GM20431 (cell line): ENCODE data around the gene FRMPD2.

ENCODE experiments used
- in situ Hi-C: fragments of 300-500 bp; cut with MseI, MboI; formaldehyde crosslinking; loops from one replicate; pipeline ENCODE4 v1.15.0; 2020; ENCODE audit warnings: low sequenced_read_pairs; ENCODE audit not compliant: unreplicated experiment

FRMPD2 gene

GRCh38 chr10:48274636-48275035 is at the start of gene FRMPD2:
Gene FRMPD2, minus strand, starts transcription at chr10:48274696. Its CDS starts 129 bp downstream, at chr10:48274567.
- in situ Hi-C loops: no loop called here

GRCh38 chr10:48322017-48322416 is 47.5 kb upstream of the FRMPD2 start:
- in situ Hi-C loops: no loop called here

- in situ Hi-C loops: no loop called here
These were observed 43.0 kb upstream of the FRMPD2 start for GRCh38 chr10:48317321-48317990.

- in situ Hi-C loops: no loop called here
These were observed 41.7 kb upstream of the FRMPD2 start for GRCh38 chr10:48316236-48316635.

GRCh38 chr10:48314107-48314506 is 39.6 kb upstream of the FRMPD2 start:
- in situ Hi-C loops: no loop called here

- in situ Hi-C loops: no loop called here
These were observed 35.3 kb upstream of the FRMPD2 start for GRCh38 chr10:48309711-48310226.

GRCh38 chr10:48307711-48308018 is 33.2 kb upstream of the FRMPD2 start:
- in situ Hi-C loops: no loop called here

- in situ Hi-C loops: no loop called here
These were observed 32.6 kb upstream of the FRMPD2 start for GRCh38 chr10:48306870-48307710.

- in situ Hi-C loops: no loop called here
These were observed 31.9 kb upstream of the FRMPD2 start, which contains the start of gene MAPK8 for GRCh38 chr10:48306265-48306869. Gene MAPK8, plus strand, starts transcription at chr10:48306677. Its CDS starts 94,984 bp downstream, at chr10:48401661.

GRCh38 chr10:48305905-48306264 is 31.4 kb upstream of the FRMPD2 start:
- in situ Hi-C loops: no loop called here

- in situ Hi-C loops: no loop called here
These were observed 28.3 kb upstream of the FRMPD2 start for GRCh38 chr10:48302515-48303476.

GRCh38 chr10:48300556-48300955 is 26.1 kb upstream of the FRMPD2 start:
- in situ Hi-C loops: no loop called here

- in situ Hi-C loops: no loop called here
These were observed 25.2 kb upstream of the FRMPD2 start for GRCh38 chr10:48299692-48300091.

GRCh38 chr10:48299066-48299465 is 24.6 kb upstream of the FRMPD2 start:
- in situ Hi-C loops: no loop called here

- in situ Hi-C loops: no loop called here
These were observed 22.1 kb upstream of the FRMPD2 start for GRCh38 chr10:48296576-48297098.

GRCh38 chr10:48294431-48294830 is 19.9 kb upstream of the FRMPD2 start:
- in situ Hi-C loops: no loop called here

- in situ Hi-C loops: no loop called here
These were observed 18.1 kb upstream of the FRMPD2 start for GRCh38 chr10:48292616-48293015.

GRCh38 chr10:48291190-48291589 is 16.7 kb upstream of the FRMPD2 start:
- in situ Hi-C loops: no loop called here

GRCh38 chr10:48290286-48290685 is 15.8 kb upstream of the FRMPD2 start:
- in situ Hi-C loops: no loop called here
